GM21515 (cell line): ENCODE results near the gene DDA1.
A peak's percentile ranks its signal among the peaks of the same experiment; 100 is the strongest.
"Not testable (repeated sequence)": the region's sequence is repeated elsewhere in the genome, so short reads cannot be mapped to it uniquely, and the experiment has no call there.

Source experiments
- ATAC-seq: cut with Tn5 transposase; IDR thresholded peaks from one replicate; pipeline ENCODE4 v1.9.1; 2021; ENCODE audit not compliant: unreplicated experiment

The DDA1 gene

DNA sequence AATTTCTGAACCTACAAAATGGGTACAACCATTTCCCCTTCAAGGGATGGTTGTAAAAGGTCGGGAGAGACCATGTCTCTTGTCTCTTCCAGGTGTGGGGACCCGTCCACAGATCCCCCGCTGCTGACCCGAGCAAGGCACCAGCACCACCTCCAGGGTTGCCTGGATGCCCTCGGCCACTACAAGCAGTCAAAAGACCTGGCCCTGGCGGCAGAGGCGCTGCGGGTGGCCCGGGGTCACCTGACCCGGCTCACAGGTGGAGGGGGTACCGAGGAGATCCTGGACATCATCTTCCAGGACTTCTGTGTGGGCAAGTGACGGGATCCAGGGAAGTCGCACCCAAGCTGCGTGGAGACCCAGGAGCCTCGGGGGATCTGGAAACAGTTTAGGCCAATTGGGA lies 32.0 kb downstream of the DDA1 start:
- ATAC-seq, result no peak

DNA sequence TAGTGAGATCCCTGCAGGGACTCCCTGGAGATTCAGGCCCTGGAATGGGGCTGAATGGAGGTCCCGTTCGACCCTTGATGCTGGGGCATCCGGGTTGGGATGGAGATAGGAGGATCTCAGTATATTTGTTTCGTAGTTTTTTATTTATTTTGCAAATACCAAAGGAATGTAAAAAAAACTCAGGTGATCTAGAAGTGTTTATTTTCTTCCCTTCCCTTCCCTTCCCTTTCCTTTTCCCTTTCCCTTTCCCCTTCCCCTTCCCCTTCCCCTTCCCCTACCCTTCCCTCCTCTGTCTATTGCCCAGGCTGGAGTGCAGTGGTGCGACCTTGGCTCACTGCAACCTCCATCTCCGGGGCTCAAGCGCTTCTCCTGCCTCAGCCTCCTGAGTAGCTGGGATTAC lies 32.5 kb downstream of the DDA1 start:
- no peak for ATAC-seq

DNA sequence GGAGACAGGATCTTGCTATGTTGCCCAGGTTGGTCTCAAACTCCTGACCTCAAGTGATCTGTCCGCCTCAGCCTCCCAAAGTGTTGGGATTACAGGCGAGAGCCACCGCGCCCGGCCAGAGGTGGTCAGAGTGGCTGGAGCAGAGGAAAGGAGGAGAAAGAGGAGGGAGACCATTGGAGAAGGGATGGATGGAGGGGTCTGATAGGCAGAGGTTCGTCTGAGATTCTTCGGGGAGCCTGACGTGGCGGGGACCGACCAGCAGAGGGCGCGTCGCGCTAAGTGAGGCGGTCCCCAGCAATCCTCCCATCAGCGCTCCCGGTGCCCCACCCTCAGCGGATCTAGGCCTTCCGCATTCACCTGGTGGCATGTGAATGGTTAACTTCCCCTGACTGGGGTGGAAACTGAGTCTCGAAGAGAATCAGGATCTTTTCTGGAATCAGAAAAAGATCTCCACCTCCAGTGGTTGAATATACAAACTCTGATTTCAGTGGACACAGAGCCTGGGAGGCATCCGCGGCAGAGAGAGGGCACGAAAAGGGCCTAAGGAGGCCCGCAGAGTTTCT lies 36.8 kb downstream of the DDA1 start:
- ATAC-seq, result peak; percentile 62

DNA sequence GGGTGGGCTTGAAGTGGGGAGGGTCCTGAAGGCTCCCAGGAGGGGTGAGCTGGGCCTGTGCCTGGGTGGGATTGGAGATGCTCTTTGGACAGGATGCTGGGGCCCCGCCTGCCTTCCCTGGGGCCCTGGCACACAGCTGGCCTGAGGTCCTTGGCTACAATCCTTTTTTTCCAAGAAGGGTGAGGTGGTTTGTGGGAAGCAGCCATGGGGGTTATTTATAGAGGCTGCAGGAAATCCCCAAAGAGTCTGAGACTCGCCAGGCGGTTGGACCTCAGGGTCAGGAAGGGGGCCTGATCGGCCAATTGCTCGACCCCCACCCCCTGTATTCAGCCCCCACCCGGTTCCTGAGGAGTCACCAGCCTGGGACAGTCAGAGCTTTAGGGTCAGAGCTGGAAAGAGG lies 38.0 kb downstream of the DDA1 start:
- ATAC-seq, result no peak

DNA sequence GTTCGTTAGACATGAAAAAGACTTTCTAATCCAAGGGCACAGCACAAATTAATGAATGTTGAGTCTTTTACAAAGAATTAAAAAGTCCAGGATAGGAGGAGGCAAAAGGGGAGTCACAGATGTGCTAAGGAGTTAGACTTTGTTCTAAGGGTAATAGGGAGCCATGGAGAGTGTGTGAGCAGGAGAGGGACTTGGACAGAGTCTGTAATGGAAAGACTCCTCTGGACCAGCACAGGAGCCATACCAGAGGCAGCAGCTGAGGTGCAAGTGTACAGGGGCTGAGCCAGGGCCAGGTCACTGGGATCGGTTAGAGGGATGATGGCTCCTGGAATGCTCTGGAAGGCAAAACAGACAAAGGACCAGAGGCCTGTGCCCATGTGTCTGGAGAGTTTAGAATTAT lies 38.5 kb downstream of the DDA1 start:
- no peak for ATAC-seq

DNA sequence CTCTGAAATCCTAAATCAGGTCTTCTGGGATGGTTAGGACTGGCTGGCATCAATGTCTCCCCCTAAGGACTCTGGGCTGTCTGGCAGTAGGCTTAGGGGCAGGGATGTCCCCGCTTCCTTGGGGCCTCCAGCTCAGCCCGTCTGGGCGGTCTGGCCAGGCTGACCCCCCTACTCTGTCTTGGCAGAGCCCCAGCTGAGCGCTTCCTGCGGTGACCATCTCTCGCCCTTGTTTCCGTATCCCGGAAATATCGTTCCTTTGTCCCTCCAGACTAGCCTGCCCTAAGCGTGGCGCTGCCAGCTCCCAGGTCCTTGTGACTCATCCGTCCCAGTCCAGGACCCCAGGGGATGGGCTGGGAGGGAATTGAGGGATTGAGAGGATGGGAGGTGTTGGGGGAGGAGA lies 39.3 kb downstream of the DDA1 start:
- no peak for ATAC-seq

DNA sequence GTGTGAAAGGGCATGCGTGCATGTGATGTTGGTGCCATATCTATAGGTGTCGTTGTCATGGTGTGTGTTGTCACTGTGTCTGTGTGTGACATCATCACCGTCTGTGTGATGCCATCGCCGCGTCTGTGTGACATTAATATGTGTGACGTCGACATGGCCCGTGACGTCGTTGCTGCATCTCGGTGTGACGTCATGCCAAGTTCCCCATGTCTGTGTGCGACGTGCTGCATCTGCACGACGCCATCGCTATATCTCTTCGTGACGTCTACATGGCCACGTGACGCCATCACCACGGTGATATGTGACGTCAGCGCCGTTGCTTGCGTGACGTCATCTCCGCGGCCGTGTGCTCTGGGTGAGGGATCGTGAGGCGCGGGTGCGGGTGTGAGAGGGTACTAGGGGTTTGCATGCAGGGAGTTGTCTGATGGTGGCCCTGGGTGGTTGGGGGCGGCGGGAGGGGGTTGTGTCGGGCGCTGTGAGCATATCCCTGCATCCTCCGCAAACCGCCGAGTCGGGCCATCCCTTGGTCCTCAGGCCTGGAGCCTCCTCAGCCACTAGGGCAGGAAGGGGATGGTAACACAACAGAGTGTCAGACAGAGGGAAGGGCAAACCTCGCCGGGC lies 42.6 kb downstream of the DDA1 start:
- no peak for ATAC-seq

DNA sequence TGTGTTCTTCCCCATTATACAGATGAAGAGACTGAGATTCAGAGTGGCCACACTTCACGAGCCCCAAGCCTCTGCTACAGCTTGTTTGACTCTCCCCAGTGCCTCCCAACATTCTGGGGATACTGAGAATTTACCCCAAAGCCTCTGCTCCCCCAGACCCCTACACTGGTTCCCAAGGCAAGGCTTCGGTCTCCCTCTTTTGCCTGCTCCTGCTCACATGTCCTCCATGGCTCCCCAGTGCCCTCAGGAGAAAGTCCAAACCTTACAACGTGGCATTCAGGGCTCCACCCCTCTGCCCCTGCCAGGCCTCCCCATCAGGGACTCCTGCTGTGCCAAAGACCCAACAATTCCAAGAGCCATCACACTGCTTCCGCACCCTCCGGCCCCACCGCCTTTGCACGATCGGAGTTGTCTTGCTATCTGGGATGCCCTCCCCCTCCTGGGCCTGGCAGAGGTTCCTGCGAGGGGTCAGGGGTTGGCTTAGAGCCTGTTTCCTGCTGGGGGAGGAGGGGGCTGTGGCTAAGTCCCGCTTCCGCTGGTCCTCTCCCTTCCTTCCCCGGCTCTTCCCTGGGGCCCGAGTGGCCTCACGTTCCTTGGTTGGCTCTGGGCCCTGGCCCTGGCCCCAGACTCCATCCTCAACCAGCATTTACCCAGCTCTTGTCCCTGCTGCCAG lies 43.4 kb downstream of the DDA1 start:
- ATAC-seq, result no peak

DNA sequence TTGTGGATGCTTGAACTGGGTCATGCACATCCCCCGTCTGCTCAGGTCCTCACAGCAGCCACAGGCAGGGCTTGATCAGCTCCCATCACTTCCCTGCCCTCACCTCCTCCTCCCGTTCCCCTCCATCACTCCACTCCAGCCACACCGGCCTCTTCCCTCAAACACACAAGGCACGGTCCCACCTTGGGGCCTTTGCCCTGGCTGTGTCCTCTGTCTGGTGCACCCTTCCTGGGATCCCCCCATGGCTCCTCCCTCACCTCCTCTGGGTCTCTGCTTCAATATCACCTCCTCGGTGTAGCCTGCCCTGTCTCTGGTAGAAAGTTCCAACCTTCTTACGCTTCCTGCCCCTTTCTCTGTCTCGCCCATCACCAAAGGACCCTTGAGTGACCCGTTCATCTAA lies 44.0 kb downstream of the DDA1 start:
- ATAC-seq, result no peak

DNA sequence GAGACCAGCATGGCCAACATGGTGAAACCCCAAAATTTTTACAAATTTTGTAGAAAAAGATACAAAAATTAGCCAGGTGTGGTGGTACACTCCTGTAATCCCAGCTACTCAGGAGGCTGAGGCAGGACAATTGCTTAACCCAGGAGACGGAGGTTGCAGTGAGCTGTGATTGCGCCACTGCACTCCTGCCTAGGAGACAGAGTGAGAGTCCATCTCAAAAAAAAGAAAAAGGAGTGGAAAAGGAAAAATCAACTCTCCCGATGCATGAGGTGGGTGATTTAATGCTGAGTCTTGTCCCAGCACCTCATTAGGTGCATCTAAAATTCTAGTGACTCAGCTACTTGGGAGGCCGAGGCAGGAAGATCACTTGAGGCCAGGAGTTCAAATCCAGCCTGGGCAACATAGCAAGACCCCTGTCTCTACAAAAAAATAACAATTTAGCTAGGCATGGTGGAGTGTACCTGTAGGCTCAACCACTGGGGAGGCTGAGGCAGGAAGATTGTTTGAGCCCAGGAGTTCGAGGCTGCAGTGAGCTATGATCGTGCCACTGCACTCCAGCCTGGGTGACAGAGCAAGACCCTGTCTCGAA lies 47.8 kb downstream of the DDA1 start:
- ATAC-seq, result no peak

DNA sequence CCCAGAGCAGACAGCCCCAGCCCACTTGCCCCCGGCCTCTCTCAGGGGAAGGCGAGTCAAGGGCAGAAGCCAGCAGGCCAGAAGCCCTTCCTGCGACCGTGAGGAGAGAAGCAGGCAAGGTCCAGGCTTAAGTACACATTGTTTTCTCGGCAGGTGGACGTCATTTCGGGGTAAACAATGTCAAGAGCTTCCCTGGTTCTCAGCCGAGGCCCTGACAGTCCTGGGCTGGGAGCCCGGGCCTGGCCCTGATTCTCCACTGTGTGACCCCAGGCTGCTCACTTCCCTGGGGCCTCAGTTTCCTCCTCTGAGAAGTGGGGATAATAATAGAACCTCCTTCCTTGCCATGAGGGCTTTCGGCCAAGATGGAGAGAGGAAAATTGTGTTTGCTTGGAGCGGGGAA lies 48.4 kb downstream of the DDA1 start:
- no peak for ATAC-seq

DNA sequence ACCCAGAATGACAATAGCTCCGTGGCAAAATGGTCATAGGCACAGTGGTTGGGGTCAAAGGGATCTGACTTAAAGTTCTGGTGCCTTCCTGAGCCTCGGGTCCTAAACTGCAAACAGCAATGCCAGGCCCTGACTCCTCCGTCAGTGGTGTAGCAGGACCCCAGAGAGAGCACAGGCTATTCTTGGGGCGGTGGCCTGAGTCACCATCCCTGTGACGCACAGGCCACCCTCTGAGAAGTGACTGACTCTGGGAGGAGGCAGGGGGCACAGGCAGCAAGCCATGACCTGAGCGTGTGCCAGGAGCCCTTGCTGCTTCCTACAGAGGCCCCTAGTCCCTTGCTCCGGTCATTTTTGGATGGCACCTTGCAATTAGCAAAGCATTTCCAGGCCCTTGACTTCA lies 49.0 kb downstream of the DDA1 start:
- no peak for ATAC-seq

DNA sequence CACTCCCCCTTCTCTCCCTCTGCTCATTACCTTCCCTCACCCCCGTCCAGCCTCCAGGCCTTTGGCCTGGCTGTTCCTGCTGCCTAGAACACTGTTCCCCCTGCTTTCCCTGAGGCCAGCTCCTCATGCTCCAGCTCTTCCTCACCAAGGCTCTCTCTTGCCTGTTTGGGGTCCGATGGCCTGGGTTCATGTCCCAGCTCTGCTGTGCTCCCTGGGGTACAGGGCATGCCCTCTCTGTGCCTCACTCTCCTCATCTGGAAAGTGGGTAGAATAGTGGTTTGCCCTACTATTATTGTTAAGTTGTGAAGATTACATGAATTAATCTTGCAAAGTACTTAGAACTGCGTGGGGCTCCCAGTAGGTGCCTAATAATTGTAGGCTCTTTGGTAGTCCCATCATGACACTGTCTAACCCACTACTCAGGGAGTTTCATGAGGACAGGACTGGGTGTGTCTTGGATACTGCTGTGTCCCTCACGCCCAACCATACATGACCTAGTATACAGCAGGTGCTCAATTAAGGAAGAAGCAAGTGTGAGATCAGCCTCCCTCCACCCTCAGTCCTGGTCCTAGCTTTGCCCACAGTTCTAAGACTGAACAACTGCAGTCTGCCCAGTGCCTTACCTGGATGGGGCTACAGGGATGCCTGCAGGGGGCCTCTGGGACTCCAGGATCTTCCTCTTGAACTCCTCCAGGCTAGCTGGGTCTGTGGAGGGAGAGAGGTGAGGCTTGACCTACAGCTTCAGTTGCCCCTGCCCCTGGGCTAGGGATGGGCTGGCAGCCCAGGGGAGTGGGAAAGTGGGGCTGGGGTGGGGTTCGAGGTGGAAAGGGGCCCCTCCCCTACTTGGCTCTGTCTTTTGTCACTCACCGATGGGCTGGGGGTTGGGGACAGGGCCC lies 50.8 kb downstream of the DDA1 start:
- ATAC-seq, result no peak

DNA sequence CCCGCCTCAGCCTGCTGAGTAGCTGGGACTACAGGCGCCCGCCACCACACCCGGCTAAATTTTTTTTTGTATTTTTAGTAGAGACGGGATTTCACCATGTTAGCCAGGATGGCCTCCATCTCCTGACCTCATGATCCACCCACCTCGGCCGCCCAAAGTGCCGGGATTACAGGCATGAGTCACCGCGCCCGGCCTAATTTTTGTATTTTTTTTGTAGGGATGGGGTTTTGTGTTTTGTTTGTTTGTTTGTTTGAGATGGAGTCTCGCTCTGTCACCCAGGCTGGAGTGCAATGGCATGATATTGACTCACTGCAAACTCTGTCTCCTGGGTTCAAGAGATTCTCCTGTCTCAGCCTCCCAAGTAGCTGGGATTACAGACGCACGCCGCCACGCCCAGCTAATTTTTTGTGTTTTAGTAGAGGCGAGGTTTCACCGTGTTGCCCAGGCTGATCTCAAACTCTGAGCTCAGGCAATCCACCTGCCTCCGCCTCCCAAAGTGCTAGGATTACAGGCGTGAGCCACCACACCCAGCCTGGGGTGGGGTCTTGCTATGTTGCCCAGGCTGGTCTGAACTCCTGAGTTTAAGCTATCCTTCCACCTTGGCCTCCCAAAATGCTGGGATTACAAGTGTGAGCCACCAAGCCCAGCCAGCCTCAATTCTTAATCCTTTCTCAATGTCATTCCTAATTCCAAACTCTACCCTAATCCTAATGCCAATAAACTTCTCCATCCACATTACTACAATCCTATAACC lies 54.7 kb downstream of the DDA1 start:
- not testable (repeated sequence) for ATAC-seq

DNA sequence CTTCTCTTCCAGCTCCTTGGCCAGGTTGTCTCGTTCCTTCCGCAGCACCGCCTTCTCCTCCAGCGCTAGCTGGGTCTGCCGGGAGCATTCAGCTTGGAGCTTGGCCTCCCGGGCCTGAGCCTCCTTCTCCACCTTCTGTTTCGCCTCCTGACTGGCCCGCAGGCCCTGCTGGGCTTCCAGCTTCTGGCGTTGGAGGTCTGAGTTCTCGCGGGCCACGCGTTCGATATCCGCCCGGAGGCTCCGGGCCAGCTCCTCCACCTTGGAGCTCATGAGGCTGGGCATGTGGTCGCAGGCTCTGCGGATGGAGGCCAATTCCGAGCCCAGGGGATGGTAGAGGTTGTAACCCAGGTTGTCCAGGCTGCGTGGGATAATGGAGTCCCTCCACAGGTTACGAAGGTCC lies 56.0 kb downstream of the DDA1 start:
- no peak for ATAC-seq

DNA sequence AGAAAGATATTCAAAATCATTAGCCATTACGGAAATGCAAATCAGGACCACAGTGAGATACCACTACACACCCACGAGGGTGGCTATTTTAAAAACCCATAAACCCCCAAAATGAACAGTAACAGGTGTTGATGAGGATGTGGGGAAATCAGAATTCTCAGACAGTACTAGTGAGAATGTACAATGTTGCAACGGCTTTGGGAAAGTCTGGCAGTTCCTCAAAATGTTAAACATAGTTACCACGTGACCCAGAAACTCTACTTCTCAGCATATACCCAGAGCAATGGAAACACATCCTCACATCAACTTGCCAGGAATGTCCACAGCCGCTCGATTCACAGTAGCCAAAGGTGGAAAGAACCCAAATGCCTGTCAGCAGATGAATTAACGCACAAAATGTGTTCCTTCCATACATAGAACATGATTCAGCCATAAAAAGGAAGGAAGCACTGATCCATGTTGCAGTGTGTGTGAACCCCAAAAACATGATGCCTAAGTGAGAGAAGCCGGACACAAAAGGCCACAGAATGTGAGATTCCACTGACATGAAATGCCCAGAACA lies 60.7 kb downstream of the DDA1 start:
- peak; percentile 85 for ATAC-seq
